Measurements from ENCODE around the gene MAP4K1.

Gene MAP4K1

DNA sequence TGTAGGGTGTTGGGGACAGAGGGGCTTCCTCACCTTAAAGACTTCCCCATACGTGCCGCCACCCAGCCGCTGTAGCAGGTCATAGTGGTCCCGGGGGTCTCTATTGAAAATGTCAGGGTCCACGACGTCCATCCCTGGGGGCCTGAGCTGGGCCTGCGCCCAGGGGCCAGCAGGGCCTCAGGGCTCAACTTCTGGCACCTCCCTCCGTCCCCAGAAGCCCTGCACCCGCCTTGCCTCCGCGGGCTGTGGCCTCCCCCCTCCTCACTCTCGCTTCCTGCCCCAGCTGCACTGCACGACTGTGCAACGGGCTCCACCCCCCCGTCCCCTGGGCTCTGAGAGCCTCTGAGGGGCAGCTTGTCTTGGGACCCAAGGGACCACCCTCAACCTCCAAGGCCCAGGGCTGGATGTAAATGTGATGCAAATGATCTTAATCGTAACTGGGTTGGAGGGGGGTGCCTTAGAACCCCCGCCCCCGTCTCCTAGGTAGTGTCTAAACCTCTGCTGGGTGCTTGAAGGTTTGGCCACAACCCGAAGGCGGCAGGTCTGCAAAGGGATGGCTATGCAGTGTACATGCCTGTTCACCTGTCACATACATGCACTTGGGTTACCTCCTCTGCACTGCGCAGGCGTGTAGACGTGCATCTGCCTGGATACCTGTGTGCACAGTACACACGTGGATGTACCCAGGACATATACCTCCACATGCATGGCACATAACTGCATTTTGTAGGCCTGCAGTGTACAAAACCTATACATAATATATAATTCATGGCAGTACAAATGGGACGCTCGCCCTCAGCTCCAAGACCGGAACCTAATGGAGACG lies at the start of gene MAP4K1:
Gene MAP4K1, minus strand, starts transcription at position 190 of the 826 bp plus-strand sequence. Its CDS starts 58 bp downstream, at position 132.
- DNase-seq = no peak

DNA sequence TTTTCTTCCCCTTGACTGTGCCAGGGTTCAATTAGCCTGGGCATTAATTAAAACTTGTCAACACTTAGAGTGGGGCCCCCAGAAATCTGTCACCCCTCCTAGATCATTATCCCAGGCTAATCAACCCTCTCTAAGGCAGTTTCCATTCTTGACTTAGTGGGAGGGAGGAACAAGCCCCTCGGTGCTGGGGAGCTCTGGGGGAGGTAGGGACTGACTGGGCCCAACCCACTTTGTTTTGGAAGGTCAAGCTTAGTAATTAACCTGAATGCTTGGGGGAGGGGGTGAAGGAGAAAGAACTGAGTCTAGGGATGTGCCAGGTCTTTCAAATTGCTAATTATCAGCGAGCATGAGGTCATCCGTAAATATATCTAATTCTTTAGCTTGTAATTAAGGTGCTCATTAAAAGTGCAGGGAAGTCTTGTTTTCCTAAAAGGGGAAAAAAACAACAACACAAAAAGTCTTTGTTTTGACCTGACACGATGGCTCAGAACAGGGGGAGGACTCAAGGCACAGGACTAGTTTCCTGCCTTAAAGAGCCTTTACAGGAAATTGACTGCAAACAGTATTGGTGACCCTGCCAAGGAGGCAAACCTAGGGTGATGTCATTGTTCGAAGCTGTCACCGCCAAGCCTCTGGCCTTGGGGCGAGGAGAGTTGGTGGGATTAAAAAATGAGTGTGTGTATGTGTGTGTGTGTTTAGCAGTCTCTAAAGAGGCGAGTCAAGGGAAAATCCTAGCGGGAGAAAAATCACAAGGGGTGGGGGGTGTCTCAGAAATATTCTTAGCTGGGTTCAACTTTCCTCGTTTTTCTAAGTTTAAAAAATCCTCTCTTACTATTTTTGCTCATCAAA lies 49.1 kb upstream of the MAP4K1 start:
- DNase-seq = peak; percentile 88

DNA sequence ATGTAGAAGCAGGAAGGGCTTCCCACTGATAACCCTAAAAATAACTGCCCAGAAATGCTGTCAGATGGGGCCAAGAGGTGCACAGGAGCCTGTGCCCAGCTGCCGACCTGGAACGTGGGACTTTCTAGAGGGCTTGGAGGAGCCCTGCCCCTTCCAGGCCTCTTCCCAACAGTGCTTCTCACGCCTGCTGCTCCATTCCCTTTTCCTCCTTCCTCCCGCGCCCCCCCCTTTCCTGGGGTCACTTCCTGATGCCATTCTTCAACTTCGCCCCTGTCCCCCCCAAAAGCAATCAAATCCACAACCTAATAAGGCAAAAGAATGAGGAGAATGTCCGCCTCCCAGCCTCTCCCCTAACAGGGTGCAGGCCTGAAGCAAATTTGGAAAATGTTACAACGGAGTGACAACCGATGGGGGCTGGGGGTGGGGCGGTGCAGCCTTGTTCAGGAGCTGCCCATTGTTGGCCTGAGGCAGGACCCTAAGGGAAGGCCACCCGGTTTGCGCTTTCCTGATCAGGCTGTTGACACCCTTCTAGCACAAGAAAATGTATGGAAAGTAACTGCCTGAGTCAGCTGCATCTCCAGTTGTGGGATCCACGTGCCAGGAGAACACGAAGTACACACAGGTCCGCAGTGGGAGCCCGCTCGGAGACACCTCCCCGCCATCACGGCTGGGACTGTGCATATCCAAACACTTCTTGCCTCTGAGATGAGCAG lies 48.4 kb upstream of the MAP4K1 start:
- DNase-seq = peak; percentile 76

DNA sequence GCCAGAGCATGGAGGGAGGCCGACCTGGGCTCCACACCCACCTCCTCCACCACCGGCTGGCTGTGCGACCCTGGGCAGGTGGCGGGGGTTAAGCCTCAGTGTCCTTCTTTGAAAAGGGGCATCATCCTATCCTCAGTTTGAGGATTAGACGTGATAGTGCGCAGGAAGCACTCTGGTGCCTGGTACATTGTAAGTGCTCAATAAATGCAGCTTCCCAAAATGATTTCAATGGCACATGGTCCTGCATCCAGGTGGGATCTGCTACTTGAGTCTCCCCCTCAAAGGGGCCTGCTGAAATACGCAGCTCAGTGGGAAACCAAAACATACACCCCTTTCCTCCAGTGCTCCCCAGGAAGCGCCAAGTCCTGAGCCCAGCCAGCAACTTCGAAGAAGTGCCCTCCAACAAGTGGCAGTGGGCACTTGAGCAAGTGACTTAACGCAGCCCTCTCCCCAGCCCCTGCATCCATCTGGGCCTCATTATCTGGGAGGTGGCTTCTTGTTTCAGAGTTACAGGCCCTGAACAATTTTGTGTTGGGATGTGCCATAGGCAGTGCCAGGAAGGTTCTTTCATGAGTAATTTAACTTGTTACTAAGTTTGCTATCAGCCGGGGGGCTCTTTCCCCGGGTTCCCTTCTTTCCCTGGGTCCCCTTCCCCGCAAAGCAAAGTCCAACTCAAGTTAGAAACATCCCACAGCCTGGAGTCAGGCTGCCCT lies 47.6 kb upstream of the MAP4K1 start:
- no peak for DNase-seq

DNA sequence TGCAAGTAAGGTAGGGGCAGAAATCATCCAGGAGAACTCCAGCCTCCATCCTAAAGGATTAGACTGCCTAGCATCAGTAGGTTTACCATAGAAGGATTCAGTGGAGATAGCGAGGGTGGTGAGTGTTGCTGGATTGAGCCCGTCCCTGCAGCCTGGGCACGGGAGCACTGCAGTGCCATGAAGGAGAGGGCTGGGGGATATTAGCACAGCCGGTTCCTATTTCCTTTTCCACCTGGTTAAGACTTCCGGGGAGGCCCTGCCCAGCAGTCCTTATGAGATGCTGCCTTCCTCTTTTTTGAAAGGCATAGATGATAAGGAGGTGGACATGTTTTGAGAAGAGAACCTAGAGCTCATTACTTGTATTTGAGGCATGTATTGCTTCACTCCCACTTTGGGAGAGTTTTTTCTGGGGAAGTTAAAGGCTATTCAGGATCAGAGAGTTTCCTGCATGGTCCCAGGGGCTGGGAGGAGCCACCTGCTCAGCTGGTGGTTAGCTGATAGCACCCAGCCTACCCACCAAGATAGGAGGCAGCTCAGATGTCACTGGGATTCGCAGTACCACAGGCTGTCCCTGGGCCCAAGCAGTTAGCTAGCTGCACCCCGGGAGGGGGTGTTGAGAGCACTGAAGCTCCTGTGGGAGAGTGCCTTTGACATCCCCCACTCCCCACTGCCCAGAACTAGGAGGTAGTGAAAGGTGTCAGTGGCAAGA lies 46.9 kb upstream of the MAP4K1 start:
- no peak for DNase-seq

DNA sequence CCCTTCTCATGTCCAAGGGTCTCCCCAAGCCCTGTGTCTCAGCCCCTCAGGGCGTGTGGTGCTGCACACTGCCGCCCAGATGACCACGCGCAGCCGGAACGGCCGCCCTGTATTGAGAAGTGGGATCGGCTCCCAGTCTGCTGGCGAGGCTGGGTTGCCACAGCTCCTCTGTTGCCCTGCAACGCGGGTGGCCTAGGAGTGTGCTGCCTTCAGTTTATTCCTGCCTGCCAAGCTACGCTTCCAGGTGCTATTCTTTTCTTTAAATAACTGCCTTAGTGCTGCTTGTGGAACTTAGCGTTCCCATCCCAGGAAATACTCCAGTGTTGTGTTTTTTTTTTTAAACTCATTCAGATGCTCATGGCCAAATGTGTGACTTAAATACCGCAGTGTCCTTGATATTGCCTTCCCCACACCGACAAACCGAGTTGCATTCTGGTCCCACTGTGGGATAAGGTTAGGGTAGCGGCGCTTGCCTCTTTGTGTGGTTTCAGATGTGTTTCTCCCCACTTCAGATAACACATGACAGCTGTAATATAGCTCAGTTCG lies 46.3 kb upstream of the MAP4K1 start:
- no peak for DNase-seq

DNA sequence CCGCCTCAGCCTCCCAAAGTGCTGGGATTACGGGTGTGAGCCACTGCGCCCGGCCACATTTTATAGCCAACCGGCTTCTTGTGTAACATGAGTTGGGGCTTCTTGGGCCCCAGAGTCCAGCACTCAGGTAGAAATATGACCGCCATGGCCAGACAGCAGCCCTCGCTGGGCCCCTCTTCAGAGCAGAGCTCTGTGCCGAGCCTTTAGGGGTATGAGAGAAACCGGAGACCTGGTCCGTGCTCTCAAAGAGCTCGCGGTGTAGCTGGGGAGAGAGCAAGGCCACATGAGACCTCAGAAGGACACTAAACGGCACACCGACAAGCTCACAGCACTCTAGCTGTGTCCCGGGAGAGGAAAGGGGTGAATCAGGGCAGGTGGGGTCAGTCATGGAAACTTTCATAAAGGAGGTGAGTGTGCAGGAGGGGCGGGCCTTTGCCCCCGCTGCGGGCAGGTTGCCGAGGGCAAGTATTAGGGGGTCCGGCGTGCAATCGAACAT lies 45.5 kb upstream of the MAP4K1 start:
- peak; percentile 16 for DNase-seq

DNA sequence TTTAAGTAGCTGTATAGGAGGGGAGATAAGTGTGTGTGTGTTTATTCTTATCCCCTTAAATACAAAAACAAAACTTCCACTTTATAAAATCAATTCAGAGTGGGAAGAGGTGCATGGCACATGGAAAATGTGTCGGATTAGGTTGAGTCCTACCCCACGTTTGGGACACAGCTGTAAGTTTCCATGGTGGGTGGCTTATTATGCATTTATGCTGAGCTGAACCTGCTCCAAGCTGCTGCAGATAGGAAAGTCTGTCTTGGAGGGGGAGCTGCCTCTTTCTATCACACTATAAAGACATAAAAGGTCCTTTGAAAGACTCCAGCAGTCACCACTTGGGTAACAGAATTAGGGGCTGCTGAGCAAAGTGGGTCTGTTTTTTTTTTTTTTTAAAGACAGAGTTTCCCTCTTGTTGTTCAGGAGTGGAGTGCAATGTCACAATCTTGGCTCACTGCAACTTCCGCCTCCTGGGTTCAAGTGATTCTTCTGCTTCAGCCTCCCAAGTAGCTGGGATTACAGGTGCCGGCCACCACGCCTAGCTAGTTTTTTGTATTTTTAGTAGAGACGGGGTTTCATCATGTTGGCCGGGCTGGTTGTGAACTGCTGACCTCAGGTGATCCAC lies 44.9 kb upstream of the MAP4K1 start:
- no peak for DNase-seq

DNA sequence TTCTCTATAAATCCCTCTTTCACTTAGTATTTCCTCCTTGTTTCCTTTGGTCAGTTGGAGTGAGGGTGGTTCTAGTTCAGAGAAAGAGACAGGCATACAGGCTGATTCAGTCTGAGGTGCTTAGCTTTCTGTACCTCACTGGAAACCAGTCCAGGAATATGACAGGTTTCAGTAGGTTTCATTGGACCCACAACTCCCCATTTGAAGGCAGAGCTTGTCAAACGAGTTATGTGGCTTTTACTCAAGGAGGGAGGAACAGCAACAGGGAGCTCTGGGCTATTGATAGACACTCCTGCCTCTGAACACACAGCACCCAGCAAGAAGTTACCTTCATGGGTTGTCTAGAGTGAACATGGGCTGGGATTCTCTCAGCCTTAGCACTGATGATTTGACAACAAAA lies 44.2 kb upstream of the MAP4K1 start:
- DNase-seq = peak; percentile 51

DNA sequence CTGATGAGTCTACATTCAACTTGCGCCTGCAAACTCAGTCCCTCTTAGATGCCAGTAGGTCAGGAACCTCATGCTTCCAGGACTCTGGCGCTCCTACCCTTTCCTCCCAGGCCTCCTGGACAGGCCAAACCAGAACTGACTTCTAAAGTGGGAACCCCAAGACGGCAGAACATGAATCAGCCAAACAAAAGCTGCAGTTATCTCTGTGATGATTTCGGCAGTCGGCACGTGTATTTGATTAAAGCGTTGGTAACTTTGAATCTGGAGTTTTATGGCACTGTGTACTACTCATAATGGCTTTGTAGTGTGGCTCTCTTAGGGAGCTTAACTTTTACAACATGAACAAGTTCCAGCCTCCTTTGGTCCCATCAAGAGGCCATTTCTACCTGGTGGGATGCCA lies 43.4 kb upstream of the MAP4K1 start:
- DNase-seq = no peak

DNA sequence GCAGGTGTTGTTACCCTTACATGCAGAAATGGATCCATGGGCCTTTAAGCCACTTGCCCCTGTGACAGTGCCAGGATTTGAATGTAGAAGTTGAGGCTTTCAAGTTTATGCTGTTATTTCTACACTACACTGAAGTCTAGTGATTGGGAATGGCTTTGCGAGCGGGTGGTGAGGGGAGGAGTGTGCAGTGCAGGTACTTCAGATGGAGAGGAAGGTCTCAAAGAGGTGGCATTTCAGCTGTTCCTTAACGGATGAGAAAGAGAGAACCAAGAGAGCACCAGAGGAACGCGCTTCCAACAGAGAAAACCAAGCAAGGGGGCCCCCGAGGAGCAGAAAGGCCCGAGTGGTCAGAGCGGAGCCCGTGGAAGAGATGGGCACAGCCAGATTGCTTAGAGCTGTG lies 43.0 kb upstream of the MAP4K1 start:
- DNase-seq = no peak

DNA sequence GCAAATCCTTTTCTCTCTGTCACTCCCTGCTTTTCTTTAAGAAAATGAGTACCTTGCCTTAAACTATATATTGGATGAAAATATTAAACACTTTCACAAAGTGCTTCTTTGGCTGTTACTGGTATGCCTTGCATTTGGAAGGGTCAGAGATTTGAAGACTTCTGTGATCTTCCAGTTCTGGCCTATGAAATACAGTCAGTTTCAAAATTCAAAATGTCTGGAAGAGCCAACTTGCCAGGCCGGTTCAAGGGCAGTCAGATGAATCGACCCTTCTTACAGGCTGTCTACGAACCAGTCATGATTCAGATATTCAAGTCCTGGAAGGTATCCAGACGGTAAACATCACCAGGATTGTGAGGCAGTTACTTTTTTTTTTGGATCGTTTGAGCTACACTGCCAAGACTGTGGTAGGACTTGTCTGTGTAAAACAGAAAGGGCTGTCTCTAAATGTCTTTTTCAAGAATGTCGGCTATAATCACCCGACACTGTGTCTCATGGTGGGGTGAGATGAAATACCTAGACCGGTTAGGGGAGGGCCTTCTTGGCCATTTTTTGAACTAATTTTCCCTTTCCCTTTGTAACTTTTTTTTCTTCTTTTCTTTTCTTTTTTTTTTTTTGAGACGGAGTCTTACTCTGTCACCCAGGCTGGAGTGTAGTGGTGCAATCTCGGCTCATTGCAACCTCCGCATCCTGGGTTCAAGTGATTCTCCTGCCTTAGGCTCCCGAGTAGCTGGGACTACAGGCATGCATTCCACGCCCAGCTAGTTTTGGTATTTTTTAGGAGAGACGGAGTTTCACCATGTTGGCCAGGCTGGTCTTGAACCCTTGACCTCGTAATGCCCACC lies 40.9 kb upstream of the MAP4K1 start:
- peak; percentile 85 for DNase-seq

DNA sequence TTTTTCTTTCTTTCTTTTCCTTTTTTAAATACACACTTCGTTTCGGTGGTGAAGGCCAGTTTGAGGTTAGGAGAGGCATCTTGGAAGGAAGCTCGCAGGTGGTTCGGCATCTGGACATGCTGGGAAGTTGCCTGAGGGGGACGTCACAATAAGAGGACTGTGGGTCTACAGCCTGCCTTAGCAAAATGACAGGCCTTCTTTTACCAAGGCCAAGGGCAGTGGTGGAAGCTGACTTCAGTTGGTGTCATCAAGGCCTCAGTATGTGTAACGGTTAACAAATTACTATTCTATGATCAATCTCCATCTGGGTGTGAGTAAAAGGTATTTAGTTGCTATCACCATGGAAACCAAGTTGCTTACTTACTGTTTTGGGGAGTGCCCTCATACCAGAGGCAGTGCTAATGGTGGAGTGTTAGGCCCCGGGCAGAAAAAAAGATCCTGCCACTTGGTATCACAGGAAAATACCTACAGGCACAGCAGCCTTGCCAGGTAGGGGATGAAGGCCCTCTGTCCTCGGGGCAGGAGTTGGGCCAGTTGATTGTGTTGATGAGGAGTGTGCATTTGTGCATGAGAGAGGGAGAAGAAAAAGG lies 40.0 kb upstream of the MAP4K1 start:
- peak; percentile 60 for DNase-seq

DNA sequence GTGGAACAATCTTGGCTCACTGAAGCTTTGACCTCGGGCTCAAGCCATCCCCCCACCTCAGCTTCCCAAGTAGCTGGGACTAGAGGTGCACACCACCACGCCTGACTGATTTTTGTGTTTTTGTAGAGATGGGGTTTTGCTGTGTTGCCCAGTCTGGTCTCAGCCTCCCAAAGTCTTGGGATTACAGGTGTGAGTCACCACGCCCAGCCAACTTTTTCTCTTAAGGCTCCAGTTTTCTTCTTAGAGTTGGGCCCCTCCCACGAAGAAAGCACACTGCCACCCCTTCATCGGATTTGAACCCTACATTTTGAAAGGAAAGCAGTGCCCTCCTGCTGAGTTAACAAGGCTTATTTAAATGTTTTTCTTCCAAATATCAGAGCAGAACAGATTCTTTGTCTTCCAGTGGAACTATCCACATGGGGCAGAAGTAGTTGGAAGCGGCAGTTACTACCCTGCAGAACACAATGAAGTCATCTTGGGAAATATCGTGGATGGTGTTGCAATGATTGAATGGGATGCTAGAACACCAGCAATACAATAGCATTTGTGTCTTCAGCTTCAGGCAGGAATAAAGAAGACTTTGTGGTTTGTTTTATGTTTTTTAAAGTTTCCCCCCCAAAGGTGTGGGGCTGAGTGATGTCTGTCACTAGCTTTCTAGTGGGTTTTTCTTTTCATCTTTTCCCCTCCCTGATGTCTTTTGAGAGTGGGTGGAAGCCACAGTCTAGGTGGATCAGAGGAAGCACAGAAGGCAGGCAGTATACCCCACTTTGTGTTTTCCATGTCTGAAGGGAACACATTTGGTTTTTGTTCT lies 38.6 kb upstream of the MAP4K1 start:
- DNase-seq = peak; percentile 25

DNA sequence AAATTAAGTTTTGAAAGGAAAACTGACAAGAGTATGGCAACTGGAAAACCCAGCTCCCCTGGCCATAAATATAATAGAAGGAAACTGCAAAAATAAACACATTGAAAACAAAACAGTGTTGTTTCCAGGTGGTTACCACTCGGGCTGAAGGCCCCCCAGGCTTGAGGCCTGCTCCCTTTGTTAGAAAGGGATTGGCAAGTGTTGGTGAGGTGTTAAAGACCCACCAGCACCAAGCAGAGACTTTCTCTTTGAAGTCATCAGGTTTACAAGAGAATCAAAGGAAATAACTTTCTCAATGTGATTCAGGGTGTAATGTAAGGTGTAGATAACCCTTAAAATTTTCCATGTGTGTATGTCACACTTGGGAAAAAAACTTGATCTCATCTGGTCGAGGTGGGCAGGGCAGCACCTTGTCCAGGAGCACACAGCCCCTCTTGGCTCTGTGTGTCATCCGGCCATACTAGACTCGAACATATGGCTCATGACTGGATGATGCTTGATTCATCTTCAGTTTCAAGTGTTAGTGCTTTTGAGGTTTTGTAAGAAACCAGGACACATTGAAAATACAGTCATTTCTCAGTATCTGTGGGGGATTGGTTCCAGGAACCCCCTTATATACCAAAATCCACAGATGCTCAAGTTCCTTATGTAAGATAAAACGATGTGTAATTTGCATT lies 37.5 kb upstream of the MAP4K1 start:
- no peak for DNase-seq

DNA sequence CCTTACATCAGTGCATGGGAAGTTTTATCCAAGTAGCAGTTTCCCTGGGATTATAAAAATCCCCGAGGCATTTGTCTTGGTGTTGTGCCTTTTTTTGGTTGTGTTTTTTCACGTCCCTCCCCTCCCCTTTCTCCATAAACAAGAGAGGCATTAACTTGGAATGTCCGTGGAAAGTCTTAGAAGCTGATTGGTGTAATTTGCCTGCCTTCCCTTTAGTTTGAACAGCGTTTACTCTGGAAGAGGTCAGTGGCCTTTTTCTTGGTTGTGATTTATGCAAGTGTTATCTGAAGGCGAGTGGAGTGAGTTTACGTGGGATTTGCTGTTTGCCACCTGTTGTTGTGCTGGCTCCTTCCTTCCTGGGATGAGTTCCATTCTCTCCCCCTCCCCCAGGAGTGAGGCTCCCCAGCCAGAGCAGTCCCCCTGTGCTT lies 36.9 kb upstream of the MAP4K1 start:
- DNase-seq = peak; percentile 27

DNA sequence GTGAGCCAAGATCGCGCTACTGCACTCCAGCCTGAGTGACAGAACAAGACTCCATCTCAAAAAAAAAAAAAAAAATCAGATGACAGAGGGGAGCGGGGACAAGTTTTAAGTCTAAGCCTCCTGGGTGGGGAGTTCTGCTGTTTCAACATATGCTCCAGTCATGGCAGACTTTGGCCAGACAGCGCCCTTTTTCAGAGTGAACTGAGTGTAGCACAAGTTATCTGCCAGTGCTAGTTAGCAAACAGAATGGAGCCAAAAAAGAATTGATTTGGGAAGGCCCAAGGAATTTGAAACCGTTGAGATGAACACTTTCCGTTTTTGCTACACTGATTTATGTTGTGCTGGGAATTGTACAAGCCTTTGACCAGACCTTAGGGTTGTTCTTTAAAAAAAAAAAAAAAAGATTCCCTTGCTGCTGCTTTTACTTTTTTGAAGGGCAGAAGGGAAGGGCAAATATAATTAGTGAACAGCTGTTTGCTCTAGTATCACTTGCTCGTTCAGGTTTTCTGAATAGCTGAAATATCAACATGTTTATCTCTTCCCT lies 35.3 kb upstream of the MAP4K1 start:
- peak; percentile 33 for DNase-seq
